A673 (cell line): ENCODE data around the gene RNU2-63P. TPM values are rescaled to one million over a fixed set of nuclear protein-coding genes. Genes with fewer than 3 reads are reported as not detected.

Source experiments
- BruUV-seq: library from RNA; stranded (reverse); fragments of 400-500 nt; replicated peaks from 2 replicates; lab custom pipeline; 2021; lab: Mats Ljungman, UMichigan
- CTCF ChIA-PET: fragments of 300-600 bp; sonication (Branson Sonifier 250); formaldehyde crosslinking; loops from one replicate; lab custom pipeline; 2022; ENCODE audit warnings: antibody characterized with exemption; lab: Charles Lee
- POLR2A ChIA-PET: fragments of 300-600 bp; sonication (Branson Sonifier 250); formaldehyde crosslinking; loops from one replicate; lab custom pipeline; 2022; ENCODE audit warnings: antibody characterized with exemption; ENCODE audit not compliant: low non-redundant PET; lab: Charles Lee
- DNase-seq: peaks from one replicate; pipeline ENCODE4 v3.0.0-alpha.2; 2015; ENCODE audit warnings: low spot score
- H3K27ac ChIP-seq: fragments of 200-600 bp; sonication (generic); 2 replicates; pipeline ENCODE4 v1.5.1; 2016; ENCODE audit warnings: mixed run types, low read depth, mild to moderate bottlenecking, mixed read lengths, antibody characterized with exemption, low read length; ENCODE audit not compliant: poor library complexity, severe bottlenecking
- H3K27me3 ChIP-seq: fragments of 200-600 bp; sonication (generic); replicated peaks from 2 replicates; pipeline ENCODE4 v1.6.1; 2017; ENCODE audit warnings: mixed run types, low read depth, mild to moderate bottlenecking, mixed read lengths, antibody characterized with exemption, low read length; ENCODE audit not compliant: insufficient read depth, poor library complexity
- H3K36me3 ChIP-seq: fragments of 200-600 bp; sonication (generic); 2 replicates; pipeline ENCODE4 v1.6.1; 2016; ENCODE audit warnings: mixed run types, mild to moderate bottlenecking, mixed read lengths, antibody characterized with exemption, low read length; ENCODE audit not compliant: insufficient read depth, poor library complexity, severe bottlenecking
- H3K4me1 ChIP-seq: fragments of 200-600 bp; sonication (generic); 2 replicates; pipeline ENCODE4 v1.6.1; 2017; ENCODE audit warnings: mixed run types, mild to moderate bottlenecking, mixed read lengths, antibody characterized with exemption, low read length; ENCODE audit not compliant: insufficient read depth, poor library complexity, severe bottlenecking
- H3K4me3 ChIP-seq: fragments of 200-600 bp; sonication (generic); 2 replicates; pipeline ENCODE4 v1.5.1; 2016; ENCODE audit warnings: low read depth, mixed run types, mild to moderate bottlenecking, mixed read lengths, low read length; ENCODE audit not compliant: poor library complexity, severe bottlenecking
- H3K9me3 ChIP-seq: fragments of 200-600 bp; sonication (generic); 2 replicates; pipeline ENCODE4 v1.6.1; 2016; ENCODE audit warnings: mixed run types, low read depth, mild to moderate bottlenecking, mixed read lengths, antibody characterized with exemption, low read length; ENCODE audit not compliant: poor library complexity, severe bottlenecking
- EZH2 ChIP-seq: fragments of 200-600 bp; sonication (generic); IDR thresholded peaks from 2 replicates; pipeline ENCODE4 v1.6.1; 2017; ENCODE audit warnings: borderline replicate concordance, low read depth, mild to moderate bottlenecking, mixed read lengths, antibody characterized with exemption, low read length; ENCODE audit not compliant: poor library complexity, severe bottlenecking
- intact Hi-C: fragments of 100-400 bp; cut with micrococcal nuclease; formaldehyde crosslinking; loops from one replicate; pipeline ENCODE4 v1.10.0; 2022; ENCODE audit not compliant: unreplicated experiment
- total RNA-seq: library from RNA; stranded (reverse); gene quantifications from 2 replicates; pipeline ENCODE4 v1.2.3, GENCODE V29; 2021
- TF ChIP-seq, protein P1 (sequence below): fragments of 300-800, 200-600 bp; sonication (generic); conservative IDR thresholded peaks from 2 replicates; pipeline ENCODE4 v1.5.1; 2017; ENCODE audit warnings: low read depth, mild to moderate bottlenecking, antibody characterized with exemption, low read length, moderate library complexity, mixed read lengths

Gene RNU2-63P
- total RNA-seq, 1 experiment from 2014 or later = 11.4 TPM

DNA sequence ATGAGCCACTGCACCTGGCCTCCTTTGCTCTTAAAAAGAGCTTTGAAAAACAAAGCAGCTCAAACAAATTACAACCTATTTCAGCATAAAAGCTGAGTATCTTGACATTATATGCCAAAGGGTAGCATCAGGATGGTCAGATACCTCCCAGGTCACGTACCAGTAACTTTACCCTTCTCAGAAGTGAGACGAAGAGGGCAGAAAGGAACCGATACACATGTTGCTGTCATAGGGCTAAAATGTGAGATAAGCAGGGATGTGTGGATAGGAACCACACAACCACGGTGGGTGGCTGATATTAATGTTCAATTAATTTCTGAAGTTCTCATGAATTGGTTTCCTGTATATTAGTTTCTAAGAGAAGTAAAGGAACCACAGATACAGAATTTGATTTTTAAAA, 12.6 kb upstream of the RNU2-63P start:
- H3K36me3 ChIP-seq = peaks cover 3% of the 10 kb centered on the region
- BruUV-seq = no TSS peak
- no peaks in the 10 kb centered on the region for H3K9me3 ChIP-seq
- no peaks in the 10 kb centered on the region for H3K27me3 ChIP-seq
- H3K4me3 ChIP-seq = no peak overlapping the region
- POLR2A ChIA-PET = no interaction called here
- intact Hi-C loops = loop anchor here (2.0 kb wide), 1 partner anchor 14 kb away; no protein-coding TSS in a partner anchor
- DNase-seq = no peak
- no peaks in the 10 kb centered on the region for H3K4me1 ChIP-seq
- CTCF ChIA-PET = no interaction called here
- TF ChIP-seq EZH2 = no peak
- TF ChIP-seq, protein P1, sequence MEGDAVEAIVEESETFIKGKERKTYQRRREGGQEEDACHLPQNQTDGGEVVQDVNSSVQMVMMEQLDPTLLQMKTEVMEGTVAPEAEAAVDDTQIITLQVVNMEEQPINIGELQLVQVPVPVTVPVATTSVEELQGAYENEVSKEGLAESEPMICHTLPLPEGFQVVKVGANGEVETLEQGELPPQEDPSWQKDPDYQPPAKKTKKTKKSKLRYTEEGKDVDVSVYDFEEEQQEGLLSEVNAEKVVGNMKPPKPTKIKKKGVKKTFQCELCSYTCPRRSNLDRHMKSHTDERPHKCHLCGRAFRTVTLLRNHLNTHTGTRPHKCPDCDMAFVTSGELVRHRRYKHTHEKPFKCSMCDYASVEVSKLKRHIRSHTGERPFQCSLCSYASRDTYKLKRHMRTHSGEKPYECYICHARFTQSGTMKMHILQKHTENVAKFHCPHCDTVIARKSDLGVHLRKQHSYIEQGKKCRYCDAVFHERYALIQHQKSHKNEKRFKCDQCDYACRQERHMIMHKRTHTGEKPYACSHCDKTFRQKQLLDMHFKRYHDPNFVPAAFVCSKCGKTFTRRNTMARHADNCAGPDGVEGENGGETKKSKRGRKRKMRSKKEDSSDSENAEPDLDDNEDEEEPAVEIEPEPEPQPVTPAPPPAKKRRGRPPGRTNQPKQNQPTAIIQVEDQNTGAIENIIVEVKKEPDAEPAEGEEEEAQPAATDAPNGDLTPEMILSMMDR = no peak
- H3K27ac ChIP-seq = no peak overlapping the region

DNA sequence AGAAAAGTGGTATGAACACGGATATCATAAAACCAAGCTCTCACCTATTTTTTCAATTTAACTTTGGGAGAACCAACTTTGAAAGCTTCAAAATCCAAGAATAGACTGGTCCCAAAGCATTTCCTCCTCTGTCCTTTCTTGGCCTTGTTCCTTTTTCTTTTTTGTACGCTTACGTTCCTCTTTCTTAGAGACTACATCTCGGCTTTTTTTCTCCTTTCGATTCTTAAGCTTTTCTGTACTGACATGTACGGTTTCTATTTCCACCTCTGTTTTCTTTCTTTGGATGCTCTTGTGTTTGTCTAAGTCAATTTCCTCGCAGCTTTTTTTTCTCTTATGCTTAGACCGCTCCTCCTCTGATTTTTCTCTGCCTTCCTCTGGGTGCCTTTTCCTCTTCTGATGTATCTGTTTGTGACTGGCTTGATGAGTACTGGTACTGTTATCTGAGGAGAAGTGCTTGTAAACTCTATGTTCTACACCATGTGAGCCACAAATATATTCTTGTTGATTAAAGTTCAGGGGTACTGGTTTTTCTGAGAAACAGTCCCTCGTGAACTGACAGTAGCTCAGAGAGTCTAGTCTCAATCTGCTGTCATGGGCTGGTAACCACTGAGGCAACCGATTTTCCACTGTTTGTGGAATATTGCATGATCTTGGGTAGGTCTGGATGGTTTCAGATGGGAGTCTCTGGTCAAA, 11.5 kb upstream of the RNU2-63P start:
- no peaks in the 10 kb centered on the region for H3K4me1 ChIP-seq
- H3K4me3 ChIP-seq = no peak overlapping the region
- H3K36me3 ChIP-seq = peaks cover 3% of the 10 kb centered on the region
- intact Hi-C loops = loop anchor here (2.0 kb wide), 1 partner anchor 15 kb away; no protein-coding TSS in a partner anchor
- H3K27ac ChIP-seq = no peak overlapping the region
- no peak for DNase-seq
- no peaks in the 10 kb centered on the region for H3K9me3 ChIP-seq
- no peak for TF ChIP-seq EZH2
- TF ChIP-seq, protein P1 = no peak
- POLR2A ChIA-PET = no interaction called here
- H3K27me3 ChIP-seq = no peaks in the 10 kb centered on the region
- CTCF ChIA-PET = no interaction called here
- BruUV-seq = TSS peak; percentile 32

DNA sequence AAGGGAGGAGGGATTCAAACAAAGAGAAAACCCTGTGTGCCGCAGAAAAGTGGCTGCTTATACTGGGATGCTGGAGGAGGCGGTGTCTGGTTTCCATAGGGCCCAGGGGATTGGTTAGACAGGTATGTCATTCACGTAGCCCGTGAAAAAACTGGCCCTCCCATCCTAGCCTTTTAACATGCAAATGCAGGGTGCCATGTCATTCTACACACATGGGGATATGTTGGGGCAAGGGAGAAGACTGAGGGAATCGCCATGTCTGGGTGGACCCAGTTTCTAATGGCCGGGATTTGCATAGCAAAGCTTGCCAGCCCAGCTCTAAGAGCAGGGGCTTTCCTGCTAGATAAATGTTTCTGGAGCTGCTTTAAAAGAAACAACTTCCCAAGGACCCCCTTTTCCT, 8.2 kb upstream of the RNU2-63P start:
- intact Hi-C loops = no loop called here
- Histone ChIP-seq H3K27me3 (no peaks in the 10 kb centered on the region), H3K9me3 (no peaks in the 10 kb centered on the region), H3K27ac (no peak overlapping the region), H3K36me3 (peaks cover 3% of the 10 kb centered on the region), H3K4me3 (no peak overlapping the region), H3K4me1 (no peaks in the 10 kb centered on the region)
- CTCF ChIA-PET = no interaction called here
- BruUV-seq = no TSS peak
- TF ChIP-seq EZH2 = no peak
- TF ChIP-seq, protein P1 = no peak
- DNase-seq = no peak
- POLR2A ChIA-PET = no interaction called here
